Measurements from ENCODE around the gene HOXC11. TPM values are rescaled to one million over a fixed set of nuclear protein-coding genes. Genes with fewer than 3 reads are reported as not detected.

The HOXC11 gene
- total and polyA plus RNA-seq, 2 of the 4 experiments (the other 2 are of a cell fraction) = not detected

- TF ChIP-seq NFE2L2 (IDR thresholded peaks at IDR 0.05; ENCODE audit: low read depth, low read length) (no peak), MAZ (IDR thresholded peaks at IDR 0.05; ENCODE audit: borderline replicate concordance, low read depth, low read length) (no peak), RAD21 (IDR thresholded peaks at IDR 0.05; ENCODE audit: low read length) (no peak), RFX5 (IDR thresholded peaks at IDR 0.05; ENCODE audit: low read depth, low read length) (no peak), BHLHE40 (IDR thresholded peaks at IDR 0.05; ENCODE audit: low read depth, low read length) (no peak)
Observed at GRCh38 chr12:53983568-53983949, 10.6 kb downstream of the HOXC11 start (continued).

GRCh38 chr12:53983950-53984572, 11.1 kb downstream of the HOXC11 start:
- H3K27ac ChIP-seq (ENCODE audit: insufficient read depth, low read length) = no peak overlapping the region
- H3K23ac ChIP-seq (ENCODE audit: low read depth, low read length) = no peak overlapping the region
- H2AK5ac ChIP-seq (ENCODE audit: low read depth, low read length) = no peak overlapping the region
- no peak overlapping the region for H3K18ac ChIP-seq (ENCODE audit: low read depth, low read length)
- in situ Hi-C loops (cut with MboI; ENCODE audit: low sequenced_read_pairs) (no loop called here), dilution Hi-C loops (cut with HindIII; ENCODE audit: low sequenced_read_pairs, unreplicated experiment) (no loop called here), intact Hi-C loops (cut with micrococcal nuclease) (no loop called here)
- H4K20me1 ChIP-seq (ENCODE audit: insufficient read depth, low read length) = no peaks in the 10 kb centered on the region
- TF ChIP-seq POLR2A (IDR thresholded peaks at IDR 0.05; ENCODE audit: low read depth, low read length) = no peak
- no peak for TF ChIP-seq USF2 (IDR thresholded peaks at IDR 0.05; ENCODE audit: low read depth, low read length)
- no peak for TF ChIP-seq MAZ (IDR thresholded peaks at IDR 0.05; ENCODE audit: borderline replicate concordance, low read depth, low read length)
- no peak for TF ChIP-seq BHLHE40 (IDR thresholded peaks at IDR 0.05; ENCODE audit: low read depth, low read length)
- H3K9me3 ChIP-seq (ENCODE audit: control insufficient read depth, insufficient read depth, low read length) = peaks cover 6% of the 10 kb centered on the region
- no peak overlapping the region for H2AK9ac ChIP-seq (replicated peaks; ENCODE audit: low read depth, low read length, poor library complexity)
- no peak overlapping the region for H3K4ac ChIP-seq (ENCODE audit: low read depth, low read length)
- no peak overlapping the region for H3K9ac ChIP-seq (ENCODE audit: low read depth, low read length)
- no peak overlapping the region for H3K4me3 ChIP-seq (ENCODE audit: insufficient read depth, low read depth, low read length)
- no peaks in the 10 kb centered on the region for H3K36me3 ChIP-seq (ENCODE audit: control insufficient read depth, insufficient read depth, low read length)
- H3K56ac ChIP-seq (ENCODE audit: extremely low read depth, insufficient read depth, low read length) = no peak overlapping the region
- ChIA-PET CTCF (interaction anchor here (1.0 kb wide), 1 partner anchor 207 kb away, joined by 3 read pairs; no protein-coding TSS in a partner anchor), POLR2A (ENCODE audit: unreplicated experiment) (no interaction called here)
- no peak overlapping the region for H2BK20ac ChIP-seq (ENCODE audit: low read depth, low read length)
- no peak overlapping the region for H2AFZ ChIP-seq (replicated peaks; ENCODE audit: low read length, poor library complexity)
- no peaks in the 10 kb centered on the region for H3K79me1 ChIP-seq (ENCODE audit: low read depth in 1 of 2, low read length in 2 of 2)
- no peak overlapping the region for H3K14ac ChIP-seq (replicated peaks; ENCODE audit: low read depth, low read length)
- ATAC-seq (ENCODE audit: low read depth) = no peak
- no TSS peak for BruUV-seq (replicated peaks)
- H2BK120ac ChIP-seq (ENCODE audit: low read depth, low read length) = no peak overlapping the region
- H4K8ac ChIP-seq (ENCODE audit: low read depth in 2 of 2, low read length in 2 of 2) = no peak overlapping the region
- no peak overlapping the region for H2BK15ac ChIP-seq (ENCODE audit: low read depth, low read length)
- peaks cover 95% of the 10 kb centered on the region for H3K27me3 ChIP-seq (ENCODE audit: control insufficient read depth, insufficient read depth, low read length)
- no peak for DNase-seq
- no peaks in the 10 kb centered on the region for H3K9me1 ChIP-seq (ENCODE audit: insufficient read depth, low read length)
- WGBS, 2 experiments (ENCODE audit: extremely low coverage in 2 of 2, insufficient read length in 1 of 2) = 12% methylated on average over 19 of the region's 30 CpGs; no CpG with 5 or more reads in 1 of the 2 experiments
- H3K4me2 ChIP-seq (ENCODE audit: low read depth, low read length) = no peak overlapping the region
- no peak overlapping the region for H2BK5ac ChIP-seq (ENCODE audit: low read depth, low read length, poor library complexity, severe bottlenecking)
- H4K5ac ChIP-seq (ENCODE audit: low read depth, low read length) = no peak overlapping the region
- H3K4me1 ChIP-seq (ENCODE audit: control insufficient read depth, insufficient read depth, low read length) = no peaks in the 10 kb centered on the region
- H4K91ac ChIP-seq (ENCODE audit: insufficient read depth, low read depth, low read length) = no peak overlapping the region
